22Rv1 (cell line): ENCODE measurements around the gene ABCA7.
A peak's percentile ranks its signal among the peaks of the same experiment; 100 is the strongest.

ENCODE experiments used
- H3K27ac ChIP-seq: fragments of 450-650 bp; 2 replicates; pipeline ENCODE4 v1.5.1; 2017
- ZFX ChIP-seq: fragments of 450-650 bp; IDR thresholded peaks from 2 replicates; pipeline ENCODE4 v1.6.1; 2017; ENCODE audit warnings: antibody characterized with exemption, borderline replicate concordance
- TF ChIP-seq, protein P1 (sequence below): fragments of 450-650 bp; IDR thresholded peaks from 2 replicates; pipeline ENCODE4 v1.5.1; 2017; ENCODE audit warnings: mild to moderate bottlenecking

The ABCA7 gene

DNA sequence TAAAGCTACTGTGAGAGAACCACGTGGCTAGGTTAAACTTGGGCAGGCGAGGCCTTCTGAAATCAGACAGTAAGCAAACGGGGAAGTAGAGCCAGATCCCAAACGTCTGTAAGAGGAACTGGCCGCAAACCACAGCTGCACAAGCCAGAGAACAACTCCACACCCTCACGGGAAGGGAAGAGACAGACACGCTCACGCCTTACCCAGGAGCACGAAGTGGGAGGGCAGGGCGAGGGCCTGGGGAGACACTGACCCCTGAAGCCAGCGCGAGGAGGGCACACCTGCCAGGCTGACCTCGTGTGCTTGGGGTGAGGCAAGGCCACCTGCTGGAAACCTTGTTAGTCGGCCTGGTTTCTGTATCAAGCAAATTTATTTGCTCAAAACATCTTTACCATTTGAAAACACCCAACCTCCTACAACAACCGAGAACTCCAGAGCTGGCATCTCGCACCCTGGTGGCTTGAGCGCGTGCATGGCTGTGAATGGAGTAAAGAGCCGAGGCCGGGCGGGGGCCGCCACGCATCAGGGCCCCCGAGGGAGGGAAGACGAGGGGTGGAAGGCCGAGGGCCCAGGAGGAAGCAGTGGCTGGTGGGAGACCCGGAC is 48.0 kb downstream of the ABCA7 start:
- peak overlapping the region; percentile 41 for H3K27ac ChIP-seq
- TF ChIP-seq ZFX = no peak
- TF ChIP-seq, protein P1, sequence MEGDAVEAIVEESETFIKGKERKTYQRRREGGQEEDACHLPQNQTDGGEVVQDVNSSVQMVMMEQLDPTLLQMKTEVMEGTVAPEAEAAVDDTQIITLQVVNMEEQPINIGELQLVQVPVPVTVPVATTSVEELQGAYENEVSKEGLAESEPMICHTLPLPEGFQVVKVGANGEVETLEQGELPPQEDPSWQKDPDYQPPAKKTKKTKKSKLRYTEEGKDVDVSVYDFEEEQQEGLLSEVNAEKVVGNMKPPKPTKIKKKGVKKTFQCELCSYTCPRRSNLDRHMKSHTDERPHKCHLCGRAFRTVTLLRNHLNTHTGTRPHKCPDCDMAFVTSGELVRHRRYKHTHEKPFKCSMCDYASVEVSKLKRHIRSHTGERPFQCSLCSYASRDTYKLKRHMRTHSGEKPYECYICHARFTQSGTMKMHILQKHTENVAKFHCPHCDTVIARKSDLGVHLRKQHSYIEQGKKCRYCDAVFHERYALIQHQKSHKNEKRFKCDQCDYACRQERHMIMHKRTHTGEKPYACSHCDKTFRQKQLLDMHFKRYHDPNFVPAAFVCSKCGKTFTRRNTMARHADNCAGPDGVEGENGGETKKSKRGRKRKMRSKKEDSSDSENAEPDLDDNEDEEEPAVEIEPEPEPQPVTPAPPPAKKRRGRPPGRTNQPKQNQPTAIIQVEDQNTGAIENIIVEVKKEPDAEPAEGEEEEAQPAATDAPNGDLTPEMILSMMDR = no peak

DNA sequence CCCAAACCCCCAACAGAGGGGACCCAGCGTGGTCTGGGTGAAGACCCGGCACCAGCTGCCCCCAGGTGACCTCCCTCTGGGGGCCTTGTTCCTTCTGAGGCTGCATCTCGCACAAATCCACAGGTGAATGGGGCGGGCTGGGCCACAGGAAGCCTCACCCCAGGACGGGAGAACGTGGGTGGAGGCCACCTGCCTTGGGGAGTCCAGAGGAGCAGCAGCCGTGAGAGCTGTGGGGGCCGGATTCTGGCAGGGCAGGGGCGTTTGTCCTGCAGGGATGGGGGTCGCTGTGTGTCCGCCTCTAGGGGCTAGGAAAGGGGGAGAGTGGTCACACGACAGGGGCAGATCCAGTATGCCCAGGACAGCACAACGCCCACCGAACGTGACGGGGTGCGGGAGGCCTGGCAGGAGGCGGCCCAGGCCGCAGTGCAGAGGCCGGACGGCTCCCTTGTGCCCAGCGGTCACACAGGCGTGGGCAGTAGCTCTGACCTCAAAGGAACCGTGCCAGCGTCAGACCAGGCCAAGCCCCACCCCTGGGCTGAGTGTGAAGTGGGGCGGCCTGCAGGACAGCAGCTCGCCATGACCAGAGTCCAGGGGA is 48.6 kb downstream of the ABCA7 start:
- no peak for TF ChIP-seq ZFX
- TF ChIP-seq, protein P1 = no peak

DNA sequence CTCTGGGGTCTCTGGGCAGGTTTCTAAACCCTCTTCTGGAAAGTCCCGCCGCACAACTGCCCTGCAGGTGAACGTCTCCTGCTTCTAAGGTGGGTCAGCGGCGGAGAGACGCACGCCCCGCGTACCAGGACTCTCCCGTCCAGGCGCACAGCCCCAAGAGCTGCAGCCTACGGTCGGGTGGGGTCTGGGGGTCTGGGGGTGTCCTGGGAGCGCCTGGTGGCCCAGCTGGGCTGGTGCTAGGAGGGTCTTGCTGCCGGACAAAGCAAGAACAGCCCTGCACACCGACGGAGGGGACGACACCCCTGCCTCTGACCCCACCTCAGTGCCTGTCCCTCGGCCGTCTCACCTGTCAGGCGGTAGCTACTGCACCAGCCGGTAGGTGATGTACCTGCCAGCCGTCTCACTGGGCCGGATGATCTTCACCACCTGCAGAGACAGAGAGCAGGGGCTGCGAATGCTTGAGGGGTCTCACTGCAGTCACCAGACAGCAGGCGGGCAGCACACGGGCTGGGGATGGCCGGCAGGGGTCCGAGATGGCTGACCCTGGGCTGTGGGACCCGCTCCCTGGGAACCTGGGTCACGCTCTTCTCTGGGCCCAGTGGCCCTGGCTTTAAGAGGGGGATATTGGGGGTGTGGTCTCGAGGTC is 49.3 kb downstream of the ABCA7 start:
- TF ChIP-seq, protein P1 = no peak
- TF ChIP-seq ZFX = no peak
- H3K27ac ChIP-seq = no peak overlapping the region

More for the DNA sequence above, 48.6 kb downstream of the ABCA7 start:
- H3K27ac ChIP-seq = peak overlapping the region; percentile 41; the same call in 1 of the 2 replicates

DNA sequence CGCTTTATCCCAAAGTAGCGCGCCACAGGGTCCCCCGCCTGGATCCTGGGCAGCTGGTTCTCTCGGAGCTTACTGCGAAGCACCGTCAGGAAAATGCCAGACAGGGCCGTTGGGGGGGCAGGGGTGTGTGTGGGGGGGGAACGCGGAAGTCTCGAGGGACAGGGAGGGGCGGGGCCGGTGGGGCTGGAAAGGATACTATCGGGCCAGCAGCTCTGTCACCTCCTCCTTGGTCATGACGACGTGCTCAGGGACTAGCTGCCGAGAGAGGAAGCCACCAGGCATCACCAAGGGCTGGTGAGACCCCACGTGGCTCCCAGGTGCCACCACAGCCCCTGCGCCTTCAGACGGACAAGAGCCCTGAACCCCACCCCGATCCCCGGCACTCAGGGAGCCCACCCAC is 50.0 kb downstream of the ABCA7 start:
- no peak for TF ChIP-seq ZFX
- TF ChIP-seq, protein P1 = no peak
- H3K27ac ChIP-seq = no peak overlapping the region

DNA sequence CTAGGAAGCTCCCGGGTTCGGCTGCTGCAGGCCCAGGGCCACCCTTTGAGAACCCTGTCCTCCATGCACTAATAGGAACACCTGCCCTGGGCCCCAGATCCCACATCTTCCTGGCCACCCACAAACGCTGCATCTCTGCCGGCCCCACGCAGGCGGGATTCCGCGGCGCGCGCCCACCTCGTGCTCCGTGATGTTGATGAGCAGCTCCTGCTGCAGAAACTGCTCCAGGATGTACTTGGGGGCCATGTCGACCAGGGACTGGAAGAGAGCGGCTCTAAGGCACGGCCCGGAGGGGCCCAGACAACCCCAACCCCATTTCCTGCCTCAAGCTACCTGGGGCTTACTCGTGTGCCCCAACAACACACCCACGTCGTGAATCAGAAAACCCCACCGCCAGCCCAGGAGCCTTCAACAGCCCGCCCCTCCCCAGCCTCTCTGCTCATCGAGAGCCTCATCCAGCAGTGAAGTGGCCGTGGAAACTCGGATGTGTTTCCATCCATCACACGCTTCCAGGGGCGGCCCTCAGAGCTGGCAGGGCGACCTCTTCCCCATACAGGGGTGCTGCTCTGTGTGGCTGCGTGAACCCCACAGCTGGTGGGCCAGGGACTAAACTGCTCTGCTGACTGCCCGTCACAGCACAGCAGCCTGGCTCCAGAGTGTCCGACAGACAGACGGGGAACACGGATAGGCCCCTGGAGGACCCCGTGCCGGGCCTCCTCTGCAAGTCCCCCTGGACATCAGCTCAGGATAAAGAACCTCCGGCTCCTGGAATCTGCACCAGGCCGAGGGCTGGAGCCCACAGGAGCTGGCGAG is 51.0 kb downstream of the ABCA7 start:
- no peak overlapping the region for H3K27ac ChIP-seq
- TF ChIP-seq ZFX = no peak

DNA sequence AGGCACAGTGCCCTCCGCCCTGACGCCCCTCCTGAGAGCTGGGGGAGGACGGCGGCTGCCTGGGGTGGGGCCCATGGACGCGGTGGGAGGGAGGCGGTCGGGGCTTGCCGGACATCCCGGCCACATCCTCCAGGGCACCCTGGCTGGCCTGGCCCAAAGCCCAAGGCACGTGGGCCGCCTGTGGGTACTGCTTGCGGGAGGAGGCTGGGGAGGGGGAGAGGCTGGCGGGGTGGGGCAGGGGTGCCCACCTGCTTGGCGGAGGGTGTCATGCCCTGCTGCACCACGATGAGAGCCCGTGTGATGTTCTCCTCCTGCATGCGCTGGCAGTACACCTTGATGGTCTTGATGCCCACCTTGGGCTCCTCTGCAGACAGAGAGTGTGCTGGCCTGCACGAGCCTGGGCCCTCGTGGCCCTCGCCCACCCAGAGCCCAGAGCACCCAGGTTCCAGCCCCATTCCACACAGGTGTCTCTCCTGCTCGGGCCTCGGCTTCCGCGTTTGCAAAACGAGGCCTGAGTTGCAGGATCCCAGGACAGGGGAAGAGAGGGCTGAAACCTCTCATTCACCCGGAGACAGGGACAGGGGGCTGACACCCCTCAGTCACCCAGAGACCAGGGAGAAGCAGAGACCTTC is 51.8 kb downstream of the ABCA7 start:
- H3K27ac ChIP-seq = no peak overlapping the region
- TF ChIP-seq, protein P1 = no peak
- TF ChIP-seq ZFX = no peak

DNA sequence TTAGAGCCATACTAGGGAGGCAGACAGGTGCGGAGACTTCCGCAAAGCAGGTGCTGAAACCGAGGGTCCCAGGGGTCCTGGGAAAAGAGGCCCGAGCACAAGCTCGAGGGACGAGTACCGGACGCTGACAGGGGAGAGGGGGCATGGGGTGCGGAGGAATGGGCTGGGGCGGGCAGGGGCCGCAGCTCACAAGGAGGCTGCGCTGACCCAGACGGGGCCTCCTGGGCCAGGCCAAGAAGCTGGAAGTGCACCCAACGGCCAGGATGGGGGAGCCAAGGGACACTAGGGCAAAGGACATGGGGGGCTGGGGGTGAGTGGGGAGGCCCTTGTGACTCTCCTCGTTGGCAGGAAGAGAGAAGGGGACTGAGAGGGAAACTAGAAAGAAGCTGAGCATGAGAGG is 53.4 kb downstream of the ABCA7 start:
- peak overlapping the region; percentile 54; the same call in 1 of the 2 replicates for H3K27ac ChIP-seq
- no peak for TF ChIP-seq ZFX
- TF ChIP-seq, protein P1 = no peak
